PC-3 (cell line): ENCODE measurements around the gene IGFBP1. TPM values are rescaled to one million over a fixed set of nuclear protein-coding genes. Genes with fewer than 3 reads are reported as not detected.

Experiments used
- ATAC-seq: fragments of 200-7000 bp; cut with Tn5 transposase; 2 replicates; pipeline ENCODE4 v1.9.1; 2020; ENCODE audit warnings: mild to moderate bottlenecking, moderate library complexity
- BruUV-seq: library from RNA; stranded (reverse); fragments of 400-500 nt; replicated peaks from 2 replicates; lab custom pipeline; 2021; lab: Mats Ljungman, UMichigan
- CTCF ChIA-PET: fragments of 300-600 bp; sonication (Branson Sonifier 250); formaldehyde crosslinking; loops from one replicate; lab custom pipeline; 2022; ENCODE audit warnings: antibody characterized with exemption; lab: Charles Lee
- POLR2A ChIA-PET: fragments of 300-600 bp; sonication (Branson Sonifier 250); formaldehyde crosslinking; loops from one replicate; lab custom pipeline; 2022; ENCODE audit warnings: antibody characterized with exemption; ENCODE audit not compliant: unreplicated experiment; lab: Charles Lee
- DNase-seq: peaks from one replicate; pipeline ENCODE4 v3.0.0-alpha.2; 2015
- H2AFZ ChIP-seq: fragments of 300-600 bp; sonication (generic); 2 replicates; pipeline ENCODE4 v1.6.0; 2016; ENCODE audit warnings: antibody characterized with exemption, low read length
- H3F3A ChIP-seq: fragments of 300-600 bp; sonication (generic); one replicate; pipeline ENCODE4 v1.6.0; 2017; ENCODE audit warnings: antibody characterized with exemption, low read length, control low read depth, mild to moderate bottlenecking; ENCODE audit not compliant: unreplicated experiment
- H3K27ac ChIP-seq: fragments of 300-600 bp; sonication (generic); 2 replicates; pipeline ENCODE4 v1.5.1; 2016; ENCODE audit warnings: mild to moderate bottlenecking, low read length
- H3K27me3 ChIP-seq: fragments of 300-600 bp; sonication (generic); 2 replicates; pipeline ENCODE4 v1.6.1; 2016; ENCODE audit warnings: low read length, mixed read lengths
- H3K36me3 ChIP-seq: fragments of 300-600 bp; sonication (generic); 2 replicates; pipeline ENCODE4 v1.6.1; 2016; ENCODE audit warnings: low read depth, mixed run types, low read length, mixed read lengths
- H3K4me1 ChIP-seq: fragments of 300-600 bp; sonication (generic); 2 replicates; pipeline ENCODE4 v1.5.1; 2016; ENCODE audit warnings: low read length; ENCODE audit not compliant: insufficient read depth
- H3K4me2 ChIP-seq: fragments of 300-600 bp; sonication (generic); 2 replicates; pipeline ENCODE4 v1.6.0; 2016; ENCODE audit warnings: low read length
- H3K4me3 ChIP-seq: fragments of 300-600 bp; sonication (generic); 2 replicates; pipeline ENCODE4 v1.5.1; 2016; ENCODE audit warnings: mild to moderate bottlenecking, low read length, mixed read lengths
- H3K79me2 ChIP-seq: fragments of 300-600 bp; sonication (generic); 2 replicates; pipeline ENCODE4 v1.6.1; 2017; ENCODE audit warnings: low read length, mixed read lengths
- H3K9ac ChIP-seq: fragments of 300-600 bp; sonication (generic); 2 replicates; pipeline ENCODE4 v1.6.0; 2016; ENCODE audit warnings: mild to moderate bottlenecking, low read length
- H3K9me2 ChIP-seq: fragments of 300-600 bp; sonication (generic); replicated peaks from 2 replicates; pipeline ENCODE4 v1.6.1; 2016; ENCODE audit warnings: mixed run types, low read length, mixed read lengths
- H3K9me3 ChIP-seq: fragments of 300-600 bp; sonication (generic); 2 replicates; pipeline ENCODE4 v1.6.1; 2016; ENCODE audit warnings: low read length, mixed read lengths
- H4K20me1 ChIP-seq: fragments of 300-600 bp; sonication (generic); 2 replicates; pipeline ENCODE4 v1.6.1; 2016; ENCODE audit warnings: low read length, mixed read lengths
- CTCF ChIP-seq: fragments of 300-600 bp; sonication (generic); conservative IDR thresholded peaks from 2 replicates; pipeline ENCODE4 v1.5.1; 2017; ENCODE audit warnings: antibody characterized with exemption, low read depth, mild to moderate bottlenecking, low read length
- EZH2 ChIP-seq: fragments of 300-600 bp; sonication (generic); IDR thresholded peaks from one replicate; pipeline ENCODE4 v1.6.1; 2017; ENCODE audit warnings: antibody characterized with exemption, mild to moderate bottlenecking, low read length; ENCODE audit not compliant: unreplicated experiment
- EZH2phosphoT487 ChIP-seq: fragments of 300-600 bp; sonication (generic); IDR thresholded peaks from 2 replicates; pipeline ENCODE4 v1.6.1; 2018; ENCODE audit warnings: mild to moderate bottlenecking, antibody characterized with exemption, low read length, borderline replicate concordance
- intact Hi-C: fragments of 100-400 bp; cut with micrococcal nuclease; formaldehyde crosslinking; loops from 2 replicates; pipeline ENCODE4 v1.9.0; 2023
- total RNA-seq: library from RNA; depleted of rRNA; stranded (reverse); fragments of >200 nt; gene quantifications from 2 replicates; pipeline ENCODE4 v1.2.3, GENCODE V29; 2014

The IGFBP1 gene
- total RNA-seq, 1 experiment from 2014 or later, result 1.5 TPM

GRCh38 chr7:45873355-45873754 lies 14.9 kb upstream of the IGFBP1 start:
- no peak overlapping the region for H3K9ac ChIP-seq
- TF ChIP-seq CTCF, result no peak
- no peak for TF ChIP-seq EZH2phosphoT487
- no peak for TF ChIP-seq EZH2
- ATAC-seq, result no peak
- H3K27ac ChIP-seq, result no peak overlapping the region
- no peaks in the 10 kb centered on the region for H3K9me3 ChIP-seq
- DNase-seq, result no peak
- no peaks in the 10 kb centered on the region for H4K20me1 ChIP-seq
- ChIA-PET POLR2A (no interaction called here), CTCF (interaction anchor here (0.7 kb wide), 1 partner anchor 8 kb away, joined by 3 read pairs; no protein-coding TSS in a partner anchor)
- no TSS peak for BruUV-seq
- no peak overlapping the region for H2AFZ ChIP-seq
- H3K4me3 ChIP-seq, result no peak overlapping the region
- intact Hi-C loops, result no loop called here
- H3K27me3 ChIP-seq, result no peaks in the 10 kb centered on the region
- peaks cover 39% of the 10 kb centered on the region for H3K4me1 ChIP-seq
- no peaks in the 10 kb centered on the region for H3K36me3 ChIP-seq
- H3K9me2 ChIP-seq, result no peaks in the 10 kb centered on the region
- no peak overlapping the region for H3K4me2 ChIP-seq
- H3F3A ChIP-seq, result no peaks in the 10 kb centered on the region
- no peaks in the 10 kb centered on the region for H3K79me2 ChIP-seq

GRCh38 chr7:45874408-45875131 lies 13.7 kb upstream of the IGFBP1 start:
- Histone ChIP-seq H3K4me1 (peaks cover 27% of the 10 kb centered on the region), H3K4me2 (peak overlapping the region; percentile 45; the same call in 1 of the 2 replicates), H3K27ac (peak overlapping the region; percentile 30; the same call in 1 of the 2 replicates), H3K36me3 (no peaks in the 10 kb centered on the region), H3F3A (no peaks in the 10 kb centered on the region), H2AFZ (no peak overlapping the region), H3K4me3 (no peak overlapping the region), H3K27me3 (no peaks in the 10 kb centered on the region), H3K9me3 (no peaks in the 10 kb centered on the region), H4K20me1 (no peaks in the 10 kb centered on the region), H3K9ac (no peak overlapping the region), H3K79me2 (no peaks in the 10 kb centered on the region), H3K9me2 (no peaks in the 10 kb centered on the region)
- intact Hi-C loops, result no loop called here
- DNase-seq (peak; percentile 74), ATAC-seq (peak; percentile 67)
- TF ChIP-seq EZH2phosphoT487, result no peak
- ChIA-PET POLR2A (no interaction called here), CTCF (no interaction called here)
- no TSS peak for BruUV-seq

- Histone ChIP-seq H3K79me2 (no peaks in the 10 kb centered on the region), H2AFZ (no peak overlapping the region), H3F3A (no peaks in the 10 kb centered on the region), H3K9me3 (no peaks in the 10 kb centered on the region), H3K4me1 (peaks cover 15% of the 10 kb centered on the region), H3K27me3 (no peaks in the 10 kb centered on the region), H3K9ac (no peak overlapping the region), H3K9me2 (no peaks in the 10 kb centered on the region), H3K27ac (no peak overlapping the region), H3K36me3 (no peaks in the 10 kb centered on the region), H4K20me1 (no peaks in the 10 kb centered on the region), H3K4me2 (no peak overlapping the region), H3K4me3 (no peak overlapping the region)
- intact Hi-C loops, result no loop called here
- ChIA-PET POLR2A (no interaction called here), CTCF (no interaction called here)
- DNase-seq, result no peak
- ATAC-seq, result no peak
- TF ChIP-seq CTCF (no peak), EZH2 (no peak)
- BruUV-seq, result no TSS peak
Observed at GRCh38 chr7:45876519-45876918, 11.8 kb upstream of the IGFBP1 start.
